PC-3 (cell line): ENCODE results near the gene NR3C1. TPM values are rescaled to one million over a fixed set of nuclear protein-coding genes. Genes with fewer than 3 reads are reported as not detected.
A peak's percentile ranks its signal among the peaks of the same experiment; 100 is the strongest.

Experiments
- ATAC-seq: fragments of 200-7000 bp; cut with Tn5 transposase; 2 replicates; pipeline ENCODE4 v1.9.1; 2020; ENCODE audit warnings: mild to moderate bottlenecking, moderate library complexity
- BruUV-seq: library from RNA; stranded (reverse); fragments of 400-500 nt; replicated peaks from 2 replicates; lab custom pipeline; 2021; lab: Mats Ljungman, UMichigan
- CTCF ChIA-PET: fragments of 300-600 bp; sonication (Branson Sonifier 250); formaldehyde crosslinking; loops from one replicate; lab custom pipeline; 2022; ENCODE audit warnings: antibody characterized with exemption; lab: Charles Lee
- POLR2A ChIA-PET: fragments of 300-600 bp; sonication (Branson Sonifier 250); formaldehyde crosslinking; loops from one replicate; lab custom pipeline; 2022; ENCODE audit warnings: antibody characterized with exemption; ENCODE audit not compliant: unreplicated experiment; lab: Charles Lee
- DNase-seq: peaks from one replicate; pipeline ENCODE4 v3.0.0-alpha.2; 2015
- H2AFZ ChIP-seq: fragments of 300-600 bp; sonication (generic); 2 replicates; pipeline ENCODE4 v1.6.0; 2016; ENCODE audit warnings: antibody characterized with exemption, low read length
- H3F3A ChIP-seq: fragments of 300-600 bp; sonication (generic); one replicate; pipeline ENCODE4 v1.6.0; 2017; ENCODE audit warnings: antibody characterized with exemption, low read length, control low read depth, mild to moderate bottlenecking; ENCODE audit not compliant: unreplicated experiment
- H3K27ac ChIP-seq: fragments of 300-600 bp; sonication (generic); 2 replicates; pipeline ENCODE4 v1.5.1; 2016; ENCODE audit warnings: mild to moderate bottlenecking, low read length
- H3K27me3 ChIP-seq: fragments of 300-600 bp; sonication (generic); 2 replicates; pipeline ENCODE4 v1.6.1; 2016; ENCODE audit warnings: low read length, mixed read lengths
- H3K36me3 ChIP-seq: fragments of 300-600 bp; sonication (generic); 2 replicates; pipeline ENCODE4 v1.6.1; 2016; ENCODE audit warnings: low read depth, mixed run types, low read length, mixed read lengths
- H3K4me1 ChIP-seq: fragments of 300-600 bp; sonication (generic); 2 replicates; pipeline ENCODE4 v1.5.1; 2016; ENCODE audit warnings: low read length; ENCODE audit not compliant: insufficient read depth
- H3K4me2 ChIP-seq: fragments of 300-600 bp; sonication (generic); 2 replicates; pipeline ENCODE4 v1.6.0; 2016; ENCODE audit warnings: low read length
- H3K4me3 ChIP-seq: fragments of 300-600 bp; sonication (generic); 2 replicates; pipeline ENCODE4 v1.5.1; 2016; ENCODE audit warnings: mild to moderate bottlenecking, low read length, mixed read lengths
- H3K79me2 ChIP-seq: fragments of 300-600 bp; sonication (generic); 2 replicates; pipeline ENCODE4 v1.6.1; 2017; ENCODE audit warnings: low read length, mixed read lengths
- H3K9ac ChIP-seq: fragments of 300-600 bp; sonication (generic); 2 replicates; pipeline ENCODE4 v1.6.0; 2016; ENCODE audit warnings: mild to moderate bottlenecking, low read length
- H3K9me2 ChIP-seq: fragments of 300-600 bp; sonication (generic); replicated peaks from 2 replicates; pipeline ENCODE4 v1.6.1; 2016; ENCODE audit warnings: mixed run types, low read length, mixed read lengths
- H3K9me3 ChIP-seq: fragments of 300-600 bp; sonication (generic); 2 replicates; pipeline ENCODE4 v1.6.1; 2016; ENCODE audit warnings: low read length, mixed read lengths
- H4K20me1 ChIP-seq: fragments of 300-600 bp; sonication (generic); 2 replicates; pipeline ENCODE4 v1.6.1; 2016; ENCODE audit warnings: low read length, mixed read lengths
- EZH2 ChIP-seq: fragments of 300-600 bp; sonication (generic); IDR thresholded peaks from one replicate; pipeline ENCODE4 v1.6.1; 2017; ENCODE audit warnings: antibody characterized with exemption, mild to moderate bottlenecking, low read length; ENCODE audit not compliant: unreplicated experiment
- EZH2phosphoT487 ChIP-seq: fragments of 300-600 bp; sonication (generic); IDR thresholded peaks from 2 replicates; pipeline ENCODE4 v1.6.1; 2018; ENCODE audit warnings: mild to moderate bottlenecking, antibody characterized with exemption, low read length, borderline replicate concordance
- intact Hi-C: fragments of 100-400 bp; cut with micrococcal nuclease; formaldehyde crosslinking; loops from 2 replicates; pipeline ENCODE4 v1.9.0; 2023
- total RNA-seq: library from RNA; depleted of rRNA; stranded (reverse); fragments of >200 nt; gene quantifications from 2 replicates; pipeline ENCODE4 v1.2.3, GENCODE V29; 2014
- TF ChIP-seq, protein P1 (sequence below): fragments of 300-600 bp; sonication (generic); conservative IDR thresholded peaks from 2 replicates; pipeline ENCODE4 v1.5.1; 2017; ENCODE audit warnings: antibody characterized with exemption, low read depth, mild to moderate bottlenecking, low read length

NR3C1 gene
- total RNA-seq, 1 experiment from 2014 or later, result 13.0 TPM

DNA sequence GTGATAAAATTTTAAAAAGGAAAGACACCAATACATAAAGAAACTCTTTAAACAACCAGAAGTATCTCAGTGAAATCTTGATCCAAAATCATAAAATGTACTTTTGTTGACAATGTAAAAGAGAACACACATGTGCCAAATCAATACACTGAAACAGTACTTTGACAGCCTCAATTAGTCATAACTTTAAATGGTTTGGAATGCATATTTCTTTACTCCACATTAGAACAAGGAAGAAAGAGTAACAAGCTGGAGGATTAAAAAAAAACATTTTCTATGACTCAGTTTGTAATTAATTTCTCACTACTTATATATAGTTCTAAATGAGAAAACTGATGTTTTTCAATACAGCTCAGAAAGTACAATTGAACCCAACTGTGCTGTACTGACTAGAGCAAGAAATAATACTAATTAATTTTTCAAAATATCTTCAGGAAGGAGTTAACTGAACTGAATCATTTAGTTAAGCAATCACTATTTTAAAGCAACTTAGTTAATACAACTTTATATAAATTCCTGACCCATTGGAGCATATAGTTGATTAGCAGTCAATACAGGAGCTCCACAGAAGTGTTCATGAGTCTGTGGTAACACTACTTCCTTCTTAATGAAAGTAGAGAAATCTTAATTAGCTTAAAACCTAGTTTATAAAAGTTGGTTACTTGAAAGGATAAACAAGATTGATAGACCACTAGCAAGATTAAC, 101.0 kb downstream of the NR3C1 start:
- Histone ChIP-seq H3K9ac (no peak overlapping the region), H3K4me3 (no peak overlapping the region), H3K4me1 (peaks cover 9% of the 10 kb centered on the region), H3K4me2 (no peak overlapping the region), H3K27ac (no peak overlapping the region), H3F3A (no peaks in the 10 kb centered on the region), H3K9me3 (no peaks in the 10 kb centered on the region), H3K27me3 (no peaks in the 10 kb centered on the region), H4K20me1 (no peaks in the 10 kb centered on the region), H3K9me2 (no peaks in the 10 kb centered on the region), H2AFZ (no peak overlapping the region), H3K79me2 (0 out of 2 replicates have a peak, but pooled peaks cover 5% of the 10 kb centered on the region), H3K36me3 (peaks cover 9% of the 10 kb centered on the region)
- ChIA-PET POLR2A (no interaction called here), CTCF (no interaction called here)
- DNase-seq (peak; percentile 26), ATAC-seq (peak; percentile 75)
- no TSS peak for BruUV-seq
- intact Hi-C loops, result loop anchor here (2.0 kb wide), 1 partner anchor 58 kb away; no protein-coding TSS in a partner anchor
- TF ChIP-seq, protein P1, sequence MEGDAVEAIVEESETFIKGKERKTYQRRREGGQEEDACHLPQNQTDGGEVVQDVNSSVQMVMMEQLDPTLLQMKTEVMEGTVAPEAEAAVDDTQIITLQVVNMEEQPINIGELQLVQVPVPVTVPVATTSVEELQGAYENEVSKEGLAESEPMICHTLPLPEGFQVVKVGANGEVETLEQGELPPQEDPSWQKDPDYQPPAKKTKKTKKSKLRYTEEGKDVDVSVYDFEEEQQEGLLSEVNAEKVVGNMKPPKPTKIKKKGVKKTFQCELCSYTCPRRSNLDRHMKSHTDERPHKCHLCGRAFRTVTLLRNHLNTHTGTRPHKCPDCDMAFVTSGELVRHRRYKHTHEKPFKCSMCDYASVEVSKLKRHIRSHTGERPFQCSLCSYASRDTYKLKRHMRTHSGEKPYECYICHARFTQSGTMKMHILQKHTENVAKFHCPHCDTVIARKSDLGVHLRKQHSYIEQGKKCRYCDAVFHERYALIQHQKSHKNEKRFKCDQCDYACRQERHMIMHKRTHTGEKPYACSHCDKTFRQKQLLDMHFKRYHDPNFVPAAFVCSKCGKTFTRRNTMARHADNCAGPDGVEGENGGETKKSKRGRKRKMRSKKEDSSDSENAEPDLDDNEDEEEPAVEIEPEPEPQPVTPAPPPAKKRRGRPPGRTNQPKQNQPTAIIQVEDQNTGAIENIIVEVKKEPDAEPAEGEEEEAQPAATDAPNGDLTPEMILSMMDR, result no peak
- no peak for TF ChIP-seq EZH2
- TF ChIP-seq EZH2phosphoT487, result no peak

DNA sequence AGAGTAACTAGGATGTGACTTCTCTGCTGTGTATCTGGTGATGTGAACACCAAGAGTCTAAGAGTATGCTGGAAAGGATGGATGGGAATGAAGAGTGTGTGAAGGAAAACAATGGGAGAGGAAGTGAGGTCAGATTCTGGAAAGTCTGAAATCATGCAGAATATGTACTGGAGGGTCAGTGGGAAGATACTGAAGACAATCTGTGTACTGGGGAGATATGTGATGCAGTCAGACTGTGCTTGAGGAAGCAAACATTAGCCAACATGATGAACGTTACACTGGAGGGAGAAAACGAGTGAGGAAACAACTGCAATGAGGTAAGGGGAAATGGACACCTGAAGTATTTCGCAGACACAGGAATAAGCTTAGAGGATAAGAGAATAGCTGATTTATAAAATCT, 105.7 kb downstream of the NR3C1 start:
- no peak overlapping the region for H3K9ac ChIP-seq
- H2AFZ ChIP-seq, result no peak overlapping the region
- H3K27ac ChIP-seq, result no peak overlapping the region
- H3K9me3 ChIP-seq, result no peaks in the 10 kb centered on the region
- POLR2A ChIA-PET, result no interaction called here
- BruUV-seq, result no TSS peak
- no peaks in the 10 kb centered on the region for H3K9me2 ChIP-seq
- ATAC-seq (no peak), DNase-seq (no peak)
- no peaks in the 10 kb centered on the region for H4K20me1 ChIP-seq
- no peak overlapping the region for H3K4me2 ChIP-seq
- no peaks in the 10 kb centered on the region for H3F3A ChIP-seq
- intact Hi-C loops, result no loop called here
- H3K4me1 ChIP-seq, result peaks cover 8% of the 10 kb centered on the region
- TF ChIP-seq EZH2, result no peak
- TF ChIP-seq EZH2phosphoT487, result no peak
- TF ChIP-seq, protein P1, result no peak
- H3K27me3 ChIP-seq, result no peaks in the 10 kb centered on the region
- H3K36me3 ChIP-seq, result peaks cover 5% of the 10 kb centered on the region
- no peaks in the 10 kb centered on the region for H3K79me2 ChIP-seq
- no peak overlapping the region for H3K4me3 ChIP-seq
- CTCF ChIA-PET, result no interaction called here

DNA sequence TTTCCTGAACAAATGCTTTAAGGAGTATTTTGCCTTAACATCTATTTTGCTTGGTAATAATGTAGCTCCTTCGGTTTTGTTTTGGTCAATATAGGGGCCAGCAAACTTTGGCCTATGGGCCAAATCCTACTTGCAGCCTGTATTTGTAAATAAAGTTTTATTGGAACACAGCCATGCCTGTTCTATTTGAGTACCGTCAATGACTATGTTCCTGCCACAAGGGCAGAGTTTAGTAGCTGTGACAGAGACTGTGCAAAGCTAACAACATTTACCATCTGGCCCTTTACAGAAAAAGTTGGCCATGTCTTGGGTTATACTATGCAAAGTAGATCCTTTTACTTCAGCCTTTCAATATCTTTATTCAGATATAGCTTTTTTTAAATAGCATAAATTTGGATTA, 113.4 kb downstream of the NR3C1 start:
- Histone ChIP-seq H3K36me3 (no peaks in the 10 kb centered on the region; the same call in 1 of the 2 replicates), H3K27me3 (no peaks in the 10 kb centered on the region), H3K4me2 (no peak overlapping the region), H3K27ac (no peak overlapping the region), H3K4me1 (no peaks in the 10 kb centered on the region), H3K9me2 (no peaks in the 10 kb centered on the region), H3F3A (no peaks in the 10 kb centered on the region), H2AFZ (no peak overlapping the region), H3K4me3 (no peak overlapping the region), H3K79me2 (no peaks in the 10 kb centered on the region), H3K9me3 (no peaks in the 10 kb centered on the region), H3K9ac (no peak overlapping the region), H4K20me1 (no peaks in the 10 kb centered on the region)
- intact Hi-C loops, result no loop called here
- no TSS peak for BruUV-seq
- ChIA-PET CTCF (no interaction called here), POLR2A (interaction anchor here (0.6 kb wide), 1 partner anchor 124 kb away, joined by 3 read pairs; no protein-coding TSS in a partner anchor)
- TF ChIP-seq, protein P1, result no peak
- TF ChIP-seq EZH2, result no peak
- no peak for TF ChIP-seq EZH2phosphoT487
- ATAC-seq, result no peak
- no peak for DNase-seq
